Activated CD4-positive, alpha-beta T cell treated with anti-CD3 and anti-CD28 coated beads, Interleukin-2, Interleukin-6, amounts not matched to agents 100 ng/mL and 50 ng/mL, durations not matched to agents 16 hours and 8 hours (primary cell): ENCODE results near the gene FAM13C.

ENCODE experiments used
- DNase-seq: peaks from one replicate; pipeline ENCODE4 v3.0.0-alpha.2; 2020

Gene FAM13C

DNA sequence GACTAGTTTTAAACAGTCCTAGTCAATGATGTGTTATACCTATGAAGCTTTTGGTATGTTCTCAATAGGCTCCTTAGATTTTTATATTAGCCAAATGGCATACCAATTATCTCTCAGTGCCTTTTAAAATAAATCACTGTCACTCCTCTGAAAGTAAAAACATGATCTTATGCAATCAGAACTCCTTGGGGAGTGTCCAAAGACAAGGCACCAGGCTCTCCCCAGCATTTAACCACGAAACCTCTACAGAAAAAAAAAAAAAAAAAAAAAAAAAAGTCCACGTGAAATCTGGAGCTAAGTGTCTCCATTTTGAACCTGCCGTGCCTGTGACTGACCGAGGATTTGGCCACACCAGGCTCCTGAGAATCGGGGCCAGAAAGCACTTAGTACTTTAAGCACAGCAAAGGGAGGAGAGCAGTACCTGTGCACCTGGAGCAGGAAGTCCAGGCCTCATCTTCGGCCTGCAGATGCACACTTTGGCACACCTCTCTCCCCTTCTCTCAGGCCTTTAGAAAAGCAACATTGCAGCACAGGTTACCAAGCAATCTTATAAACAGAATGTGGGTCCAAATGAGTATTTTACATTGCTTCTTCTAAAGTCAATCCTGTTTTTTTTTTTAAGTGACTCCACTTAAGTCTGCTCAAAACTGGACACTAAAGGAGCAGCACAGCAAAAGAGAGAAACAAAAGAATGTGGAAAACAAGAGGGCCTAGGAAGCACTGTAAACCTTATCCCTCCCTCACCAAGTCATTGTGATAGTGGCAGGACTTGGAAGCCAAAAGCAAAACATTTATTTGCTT is 1.5 kb downstream of the FAM13C start:
- DNase-seq, result no peak

DNA sequence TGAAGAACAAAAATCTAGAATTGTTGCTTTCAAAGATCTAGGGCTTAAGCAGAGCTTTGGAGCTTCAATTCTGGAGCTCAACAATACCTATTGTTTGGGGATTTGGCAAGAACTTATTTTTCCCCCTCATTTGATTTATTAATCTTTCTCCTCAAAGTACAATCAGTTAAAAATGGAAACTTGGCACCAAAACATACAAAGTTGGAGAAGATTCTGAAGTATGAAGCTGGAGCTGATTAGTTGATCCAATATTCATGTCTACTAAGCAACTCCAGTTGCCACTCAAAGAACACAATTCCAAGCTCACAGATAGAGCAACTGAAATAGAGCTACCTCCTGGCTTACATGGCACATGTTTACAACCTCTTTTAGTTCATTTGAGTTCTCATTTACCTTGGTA is 3.8 kb downstream of the FAM13C start:
- no peak for DNase-seq

DNA sequence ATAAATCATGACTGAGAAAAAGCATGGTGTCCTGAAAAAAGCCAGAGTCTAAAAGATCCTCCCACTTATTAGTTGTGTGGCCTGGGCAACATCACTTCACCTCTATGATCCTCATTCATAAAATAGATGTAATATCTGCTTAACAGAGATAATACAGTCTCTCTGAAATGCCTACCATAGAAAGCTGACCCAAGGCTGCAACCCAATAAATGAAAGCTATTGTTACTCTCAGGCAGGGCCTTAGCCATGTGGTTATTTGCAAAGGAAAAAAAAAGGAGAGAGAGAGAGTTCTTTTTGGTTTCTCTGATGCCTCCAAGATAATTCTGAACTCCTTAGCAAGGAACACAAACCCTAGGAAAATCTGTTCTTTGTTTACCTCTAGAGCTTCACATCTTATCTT is 7.9 kb downstream of the FAM13C start:
- no peak for DNase-seq

DNA sequence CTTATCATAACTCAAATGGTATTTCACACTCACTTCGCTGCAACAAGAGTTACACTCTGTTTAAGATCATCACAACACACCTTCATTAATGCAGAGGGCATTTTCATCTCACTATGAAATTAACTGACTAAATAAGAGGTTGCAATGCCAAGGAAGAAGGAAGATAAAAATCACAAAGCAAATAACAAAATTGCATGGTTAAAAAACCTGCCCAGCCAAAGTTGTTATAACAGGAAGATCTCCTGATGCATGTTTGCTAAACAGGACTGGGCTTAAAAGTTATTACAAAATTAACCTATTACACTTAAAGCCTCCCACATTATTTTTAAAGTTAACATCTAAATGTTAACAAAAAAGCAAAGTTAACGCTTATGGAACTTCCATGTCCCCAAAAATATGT is 11.8 kb downstream of the FAM13C start:
- no peak for DNase-seq

DNA sequence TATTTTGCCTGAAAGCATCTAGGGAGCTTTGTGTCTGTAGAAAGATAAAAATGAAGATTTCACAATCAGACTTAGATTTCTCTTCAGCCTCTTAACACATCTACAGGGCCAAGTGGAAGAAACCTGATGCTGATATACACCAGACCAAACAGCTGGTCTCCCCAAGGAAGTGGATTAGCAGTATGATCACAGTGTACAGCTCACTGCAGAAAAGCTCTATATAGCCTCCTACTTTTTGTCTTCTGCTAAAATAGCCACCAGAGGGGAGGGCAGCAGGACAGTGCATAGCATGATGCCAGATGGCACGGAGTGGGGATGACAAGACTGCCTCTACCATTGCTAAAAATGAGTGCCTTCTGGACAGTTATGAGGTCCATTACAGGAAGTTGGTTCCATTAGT is 16.0 kb downstream of the FAM13C start:
- no peak for DNase-seq

DNA sequence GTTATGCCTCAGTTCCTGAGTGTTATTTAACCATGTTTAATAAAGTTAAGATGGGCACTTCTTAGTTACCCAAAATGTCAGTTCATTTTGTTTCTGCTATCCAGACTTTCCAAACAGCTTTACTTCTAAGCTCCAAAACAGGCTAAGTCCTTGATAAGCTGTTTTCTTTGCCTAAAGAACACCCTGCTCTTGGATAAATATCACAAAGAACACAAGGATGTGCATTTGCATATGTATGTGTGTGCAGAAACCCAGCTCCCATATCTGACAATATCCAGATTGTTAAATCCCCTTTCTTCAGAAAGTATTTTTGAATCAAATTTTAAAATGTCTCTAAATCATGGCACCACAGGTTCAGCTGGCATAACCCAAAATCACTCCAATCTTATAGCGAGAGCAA is 19.6 kb downstream of the FAM13C start:
- DNase-seq, result no peak

DNA sequence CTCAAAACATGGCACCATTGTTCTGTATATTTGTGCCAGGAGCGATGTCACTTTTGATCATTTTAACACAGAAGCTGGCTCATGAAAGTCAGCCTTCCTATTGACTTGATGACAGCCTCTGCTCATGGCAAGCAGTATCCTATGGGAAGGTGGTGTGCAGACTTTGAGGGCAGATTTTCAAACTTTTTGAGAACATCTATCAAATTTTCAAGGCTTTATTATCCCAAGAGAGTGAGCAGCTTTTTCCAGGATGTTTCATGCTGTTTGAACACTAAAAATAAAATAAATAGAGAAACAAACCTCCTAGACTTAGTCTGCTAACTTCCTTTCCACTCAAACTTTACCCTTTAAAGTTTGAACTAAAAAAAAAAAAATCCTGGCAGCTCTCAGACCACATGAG is 20.3 kb downstream of the FAM13C start:
- no peak for DNase-seq

DNA sequence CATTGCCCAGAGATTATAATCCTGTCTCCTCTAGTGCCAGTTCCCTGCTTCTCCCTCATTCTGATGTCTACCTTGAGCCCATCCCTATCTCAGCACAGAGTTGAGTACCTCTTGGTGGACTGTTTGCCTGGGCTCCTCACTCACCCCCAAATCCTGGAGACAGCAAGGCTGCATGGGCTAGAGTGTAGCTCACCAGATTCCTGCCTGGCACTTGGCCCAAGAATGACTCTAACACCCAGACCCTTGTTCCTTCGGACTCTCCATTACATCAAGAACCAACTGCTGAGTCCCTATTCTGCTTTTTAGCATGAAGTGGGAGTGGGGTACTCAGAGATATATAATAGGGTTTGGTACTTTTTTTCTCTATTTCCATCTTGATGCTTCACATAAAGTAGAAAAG is 22.1 kb downstream of the FAM13C start:
- DNase-seq, result no peak

DNA sequence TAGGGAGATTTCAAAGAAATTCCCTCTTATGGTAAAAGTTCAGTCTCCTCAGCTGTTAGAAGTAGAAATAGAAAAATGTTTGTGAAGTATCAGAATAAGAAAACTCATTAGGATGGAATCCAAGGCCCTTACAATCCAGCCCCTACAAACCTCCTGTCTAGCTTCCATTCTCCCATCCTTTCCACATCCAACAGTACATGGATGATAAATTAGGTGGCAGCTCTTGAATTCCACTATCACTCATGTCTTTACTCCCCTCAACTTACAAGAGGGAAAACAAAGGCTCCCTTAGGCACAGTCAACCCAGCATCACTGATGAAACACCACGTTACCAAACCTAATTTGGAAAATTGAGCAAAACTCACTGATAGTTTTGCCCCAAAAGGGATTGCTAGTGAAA is 23.0 kb downstream of the FAM13C start:
- DNase-seq, result no peak

DNA sequence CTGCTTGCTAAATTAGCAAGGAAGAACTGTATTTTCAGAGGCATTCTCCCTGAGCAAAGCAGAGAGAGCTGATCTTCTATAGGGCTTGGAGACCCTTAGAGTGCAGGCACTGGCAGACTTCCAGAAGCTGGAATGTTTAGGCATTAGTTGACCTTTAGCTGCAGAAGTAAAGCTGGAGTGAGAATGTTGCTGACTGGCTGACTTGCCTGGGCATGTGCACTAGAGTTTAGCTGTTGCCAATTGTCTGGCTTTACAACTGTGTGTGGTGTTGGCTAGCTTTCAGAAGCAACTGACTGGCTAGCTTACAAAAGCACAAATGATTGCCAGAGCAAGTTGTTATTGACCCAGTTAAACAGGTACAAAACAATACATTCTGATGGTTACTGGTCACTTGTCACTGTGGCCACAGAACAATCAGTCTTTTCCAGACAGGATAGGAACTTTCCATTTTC is 25.1 kb downstream of the FAM13C start:
- no peak for DNase-seq

DNA sequence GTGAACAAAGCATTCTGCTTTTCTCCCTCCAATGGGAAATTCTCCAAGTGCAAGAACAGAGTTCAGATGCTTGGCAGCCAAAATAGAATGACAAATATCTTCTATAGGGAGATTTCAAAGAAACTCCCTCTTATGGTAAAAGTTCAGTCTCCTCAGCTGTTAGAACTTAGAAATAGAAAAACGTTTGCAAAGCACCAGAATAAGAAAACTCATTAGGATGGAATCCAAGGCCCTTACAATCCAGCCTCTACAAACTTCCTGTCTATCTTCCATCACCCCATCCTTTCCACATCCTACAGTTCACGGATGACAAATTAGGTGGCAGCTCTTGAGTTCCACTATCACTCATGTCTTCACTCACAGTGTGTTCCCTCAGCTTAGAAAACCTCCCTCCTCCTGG is 25.7 kb downstream of the FAM13C start:
- no peak for DNase-seq

DNA sequence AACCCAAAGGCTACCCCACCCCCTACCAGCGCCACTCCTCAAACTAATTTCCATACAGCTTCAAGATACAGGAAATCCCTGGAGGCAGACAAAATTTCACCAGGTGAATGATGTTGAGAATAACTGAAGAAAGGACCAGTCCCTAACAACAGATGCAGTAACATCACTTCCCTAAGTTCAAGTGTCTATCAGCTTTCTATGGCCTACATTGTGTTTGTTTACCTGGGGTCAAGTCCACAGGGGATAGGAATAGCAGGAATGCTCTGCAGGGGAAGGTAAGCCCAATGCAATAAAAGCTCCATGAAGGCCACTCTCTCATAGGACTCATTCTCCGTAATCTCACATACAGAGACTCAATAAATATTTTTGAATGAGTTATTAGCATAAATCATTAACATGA is 26.9 kb downstream of the FAM13C start:
- DNase-seq, result no peak

DNA sequence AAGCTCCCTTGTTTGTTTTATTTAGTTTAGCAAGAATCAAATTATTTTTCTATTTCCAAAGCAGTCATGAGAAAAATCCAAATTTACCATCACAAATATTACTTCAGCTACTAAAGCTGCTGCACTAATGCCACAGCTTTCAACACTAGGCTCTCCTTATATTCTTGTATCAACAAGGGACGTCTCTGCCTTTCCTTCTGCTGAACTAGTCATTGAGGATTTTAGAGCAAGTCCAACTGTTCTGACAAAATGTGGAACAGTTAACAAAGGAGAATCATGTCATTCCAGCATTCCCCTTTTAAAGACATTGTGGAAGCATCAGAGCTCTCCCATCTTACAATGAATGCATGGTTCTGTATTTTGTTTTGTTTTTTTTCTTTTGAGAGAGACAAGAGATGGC is 28.6 kb downstream of the FAM13C start:
- DNase-seq, result no peak

DNA sequence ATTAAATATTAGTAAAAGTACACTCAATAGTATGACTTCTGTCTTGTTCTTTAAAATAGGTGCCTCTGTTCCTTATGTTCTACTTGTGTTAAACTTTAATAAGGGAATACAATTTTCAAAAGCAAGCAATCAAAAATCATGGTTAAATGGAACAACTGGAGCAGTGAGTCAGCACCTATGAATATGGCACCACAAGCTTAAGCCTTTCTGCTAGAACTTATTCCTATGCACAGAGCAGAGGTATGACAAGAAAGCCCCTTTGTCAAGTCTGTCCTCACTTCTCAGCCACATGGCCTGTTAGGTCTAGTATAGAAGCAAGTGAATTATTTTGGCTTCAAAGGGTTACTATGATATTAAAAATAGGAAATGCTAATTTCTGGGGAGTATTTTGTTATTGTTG is 29.8 kb downstream of the FAM13C start:
- DNase-seq, result no peak

DNA sequence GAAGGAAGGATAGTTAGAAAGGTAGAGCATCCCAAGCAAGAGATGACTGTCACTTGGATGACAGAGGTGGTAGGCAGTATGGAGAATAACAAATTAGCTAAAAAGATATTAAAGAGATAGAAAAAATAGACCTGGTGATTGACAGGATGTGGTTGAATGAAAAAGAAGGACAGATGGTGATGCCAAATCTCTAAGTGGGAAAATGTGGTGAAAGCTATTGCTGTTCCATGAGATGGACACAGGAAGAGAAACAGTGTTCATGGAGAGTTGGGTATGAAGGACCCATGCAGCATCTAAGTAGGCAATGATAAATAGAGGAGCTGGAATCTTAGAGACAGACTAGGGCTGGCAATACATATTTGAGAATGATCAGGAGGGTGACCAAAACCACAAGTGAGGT is 30.7 kb downstream of the FAM13C start:
- no peak for DNase-seq

DNA sequence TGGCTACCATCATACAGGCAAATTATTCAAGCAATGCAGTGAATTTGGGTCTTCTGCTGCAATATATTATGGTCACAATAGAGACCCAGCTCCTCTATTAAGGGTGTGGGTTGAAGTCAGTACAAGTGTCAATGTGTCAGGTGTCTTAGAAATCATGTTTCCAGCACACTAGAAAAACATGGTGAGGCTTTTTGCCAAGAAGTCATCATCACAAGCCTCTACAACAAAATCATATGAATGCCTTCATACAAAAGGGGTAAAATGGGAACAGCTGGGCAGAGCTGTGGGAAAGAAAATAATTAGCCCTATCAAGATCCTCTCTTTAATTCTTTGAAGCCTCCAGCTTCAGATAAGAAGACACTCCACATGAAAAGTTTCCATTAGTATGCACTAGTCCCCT is 37.2 kb downstream of the FAM13C start:
- no peak for DNase-seq

DNA sequence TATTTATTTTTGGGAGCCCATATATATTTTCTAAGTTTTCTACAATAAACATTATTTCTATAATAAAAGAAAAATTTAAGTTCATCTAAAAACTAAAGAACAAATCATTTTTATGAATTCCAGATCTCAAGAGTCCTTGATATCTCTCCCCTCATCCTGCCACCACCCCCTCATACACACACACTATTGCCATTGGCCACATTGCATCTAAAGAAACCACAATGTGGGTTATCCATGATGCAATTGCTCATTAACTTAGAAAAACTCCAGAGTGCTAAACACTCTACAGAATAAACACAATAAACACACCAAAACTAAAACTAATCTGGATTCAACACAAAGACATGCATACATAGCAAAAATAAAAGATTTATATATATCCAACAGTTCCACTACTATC is 37.8 kb downstream of the FAM13C start:
- no peak for DNase-seq

DNA sequence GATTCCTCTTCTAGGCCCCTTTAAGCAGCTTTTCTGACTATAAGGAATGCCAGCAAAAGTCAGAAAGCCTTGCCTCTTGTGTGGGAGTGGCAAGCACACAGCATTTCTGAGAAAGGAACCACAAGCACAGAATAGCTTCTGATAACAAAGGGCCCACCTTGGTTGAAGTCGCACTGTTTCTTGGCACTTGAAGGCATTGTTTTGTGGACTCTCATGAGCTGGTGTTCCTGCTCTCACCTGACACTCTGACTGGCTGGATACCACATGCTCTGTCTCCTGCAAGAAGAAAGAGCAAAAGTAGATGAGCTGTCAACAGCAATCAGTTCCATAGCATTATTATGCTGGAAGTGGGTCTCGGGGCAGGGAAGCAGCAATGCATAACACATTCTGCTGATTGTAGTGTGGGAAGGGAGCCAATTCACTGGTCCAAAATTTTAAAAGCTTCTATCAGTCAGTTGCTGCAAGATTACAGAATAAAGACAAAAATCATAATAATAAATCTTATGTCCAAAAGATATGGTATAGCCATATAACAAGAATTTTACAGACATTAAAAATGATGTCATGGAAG is 38.4 kb downstream of the FAM13C start:
- no peak for DNase-seq

DNA sequence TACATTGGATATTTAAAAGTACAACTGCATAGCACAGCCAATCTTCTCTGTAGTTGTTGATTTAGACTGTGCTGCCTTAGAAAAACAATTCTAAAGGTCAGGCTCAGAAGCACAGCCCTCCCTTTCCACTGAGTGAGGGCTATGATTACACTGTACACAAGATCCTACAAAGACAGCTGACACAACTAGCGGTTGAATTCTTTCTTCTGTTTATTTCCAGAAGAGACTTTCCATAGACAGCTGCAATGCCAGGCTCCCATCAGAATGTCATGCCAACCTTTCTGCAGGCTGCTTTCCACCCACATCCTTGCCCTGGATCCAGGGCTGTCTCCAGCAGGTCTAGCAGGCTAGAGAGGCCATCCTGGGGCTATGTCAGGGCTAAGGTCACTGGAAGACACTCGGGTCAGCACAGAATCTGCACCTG is 39.3 kb downstream of the FAM13C start:
- DNase-seq, result no peak

DNA sequence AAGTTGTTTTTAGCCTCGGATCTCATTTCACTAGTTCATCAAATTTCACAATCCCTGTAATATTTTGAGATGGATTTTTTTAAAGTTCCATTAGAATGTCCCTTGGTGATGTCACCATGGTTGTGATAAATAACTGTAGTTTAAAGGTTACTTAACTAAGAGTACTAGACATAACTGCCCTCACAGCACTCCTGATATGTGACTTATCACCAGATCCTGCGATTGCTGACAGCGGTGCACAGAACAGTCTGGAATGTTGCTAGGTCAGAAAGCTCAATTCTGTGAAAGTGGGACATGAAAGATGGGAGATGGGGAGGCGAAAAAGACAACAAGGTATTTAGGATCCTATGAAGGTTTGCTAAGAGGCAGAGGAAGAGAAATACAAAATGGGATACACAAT is 40.2 kb downstream of the FAM13C start:
- no peak for DNase-seq

DNA sequence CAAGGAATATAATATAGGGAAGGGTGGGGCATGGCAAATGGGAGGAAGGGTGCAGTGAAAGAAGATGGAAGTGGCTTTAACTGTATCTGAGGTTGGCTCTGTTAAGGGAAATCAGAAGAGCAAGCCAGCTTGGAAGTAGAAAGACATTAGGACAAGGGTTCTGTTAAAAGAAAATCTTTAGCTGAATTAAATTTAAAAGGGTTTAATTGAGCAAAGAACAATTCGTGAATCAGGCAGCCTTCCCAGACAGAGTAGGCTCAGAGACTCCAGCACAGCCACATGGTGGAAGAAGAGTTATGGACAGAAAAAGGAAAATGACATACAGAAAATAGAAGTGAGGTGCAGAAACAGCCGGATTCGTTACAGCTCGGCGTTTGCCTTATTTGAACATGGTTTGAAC is 42.0 kb downstream of the FAM13C start:
- DNase-seq, result no peak

DNA sequence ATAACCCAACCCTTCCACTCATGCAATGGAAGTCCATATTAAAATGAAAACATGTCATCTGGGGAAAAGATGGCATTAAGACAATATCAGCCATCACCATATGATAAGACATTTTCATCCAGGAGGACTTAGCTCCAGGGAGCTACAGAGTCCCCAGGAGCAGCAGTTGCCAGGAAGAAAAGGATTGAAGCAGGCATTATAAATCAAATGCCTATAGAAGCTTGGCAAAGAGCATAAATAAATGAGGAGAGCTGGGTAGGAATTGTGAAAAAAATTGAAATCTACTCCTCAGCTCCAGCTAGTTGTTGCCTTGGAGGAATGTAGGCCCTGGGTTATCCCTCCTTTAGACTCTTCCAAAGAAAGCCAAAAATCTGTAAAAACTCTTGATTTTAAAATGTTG is 42.5 kb downstream of the FAM13C start:
- no peak for DNase-seq

DNA sequence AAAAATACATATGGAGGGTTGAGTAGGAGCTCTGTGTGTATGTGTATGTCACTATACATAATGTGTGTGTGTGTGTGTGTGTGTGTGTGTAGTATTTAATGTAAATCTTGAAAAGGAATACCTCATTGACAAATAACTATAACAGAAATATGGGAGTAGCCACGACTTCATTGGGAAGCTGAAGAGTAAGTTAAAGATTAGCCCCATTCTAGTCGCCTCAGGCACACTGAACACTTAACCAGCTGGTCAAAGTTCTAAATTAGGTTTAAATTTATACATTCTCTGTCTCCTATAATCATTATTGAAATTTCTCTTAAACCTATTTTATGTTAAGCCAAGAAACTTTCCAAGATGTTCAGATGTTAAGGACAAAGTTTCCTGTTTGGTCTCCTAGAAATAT is 45.3 kb downstream of the FAM13C start:
- DNase-seq, result no peak

DNA sequence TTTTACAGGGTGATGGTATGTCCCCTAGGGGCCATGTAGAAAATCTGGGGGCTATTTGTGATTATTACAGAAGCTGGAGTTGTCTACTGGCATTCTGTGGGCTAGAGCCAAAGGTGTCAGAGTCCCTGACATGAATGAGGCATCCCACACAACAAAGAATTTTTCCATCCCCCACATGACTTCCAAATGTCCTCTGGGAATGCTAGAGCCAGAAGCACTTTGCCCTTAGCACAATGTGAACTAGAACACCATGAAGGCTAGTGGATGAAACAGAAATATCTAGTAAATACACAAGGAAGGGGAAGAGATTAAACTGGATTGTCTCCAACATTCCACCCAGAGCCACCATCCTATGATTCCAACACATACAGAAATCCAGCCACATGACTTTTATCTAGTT is 46.9 kb downstream of the FAM13C start:
- DNase-seq, result no peak

DNA sequence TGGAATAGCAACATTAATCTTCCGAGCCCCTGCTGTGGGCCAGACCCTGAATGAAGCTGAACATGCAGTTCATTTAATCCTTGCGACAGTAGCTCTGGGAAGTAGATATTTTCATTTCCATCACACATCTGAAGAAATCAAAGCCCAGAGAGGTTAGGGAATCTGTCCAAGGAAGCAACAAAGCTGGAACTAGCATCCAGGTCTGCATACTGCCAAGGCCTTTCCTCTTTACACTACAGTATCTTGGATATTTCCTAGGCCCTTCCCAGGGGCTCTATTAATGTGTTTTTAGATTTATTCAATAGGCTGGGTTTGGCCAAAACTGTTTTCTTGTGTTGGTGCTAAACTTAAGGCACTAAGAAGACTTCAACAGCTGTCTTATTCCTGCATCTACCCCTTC is 48.1 kb downstream of the FAM13C start:
- DNase-seq, result no peak
